RWPE2 (cell line): Measurements from ENCODE around the gene PDE4D.

Experiments used
- ATAC-seq: fragments of 200-7000 bp; cut with Tn5 transposase; 3 replicates; pipeline ENCODE4 v1.9.1; 2021; ENCODE audit warnings: low read depth
- DNase-seq: peaks from one replicate; pipeline ENCODE4 v3.0.0-alpha.2; 2020; ENCODE audit warnings: low spot score
- H3K27ac ChIP-seq: fragments of 450-650 bp; 2 replicates; pipeline ENCODE4 v1.5.1; 2017; ENCODE audit warnings: mild to moderate bottlenecking; ENCODE audit not compliant: poor library complexity, severe bottlenecking
- H3K27me3 ChIP-seq: fragments of 250-450 bp; sonication (Bioruptor Pico); 2 replicates; pipeline ENCODE4 v1.5.1; 2021; ENCODE audit warnings: mild to moderate bottlenecking, moderate library complexity; ENCODE audit not compliant: insufficient read depth, poor library complexity, severe bottlenecking
- H3K36me3 ChIP-seq: fragments of 250-450 bp; sonication (Bioruptor Pico); 2 replicates; pipeline ENCODE4 v1.5.1; 2020; ENCODE audit warnings: low read depth, mild to moderate bottlenecking, moderate library complexity
- H3K4me1 ChIP-seq: fragments of 250-450 bp; sonication (Bioruptor Pico); 2 replicates; pipeline ENCODE4 v1.5.1; 2021; ENCODE audit warnings: mild to moderate bottlenecking, moderate library complexity; ENCODE audit not compliant: insufficient read depth, poor library complexity, severe bottlenecking
- H3K4me3 ChIP-seq: fragments of 250-450 bp; sonication (Bioruptor Pico); 2 replicates; pipeline ENCODE4 v1.5.1; 2021; ENCODE audit warnings: mild to moderate bottlenecking, moderate library complexity; ENCODE audit not compliant: severe bottlenecking
- H3K9me3 ChIP-seq: fragments of 250-450 bp; sonication (Bioruptor Pico); 2 replicates; pipeline ENCODE4 v1.5.1; 2021; ENCODE audit warnings: mild to moderate bottlenecking, moderate library complexity; ENCODE audit not compliant: severe bottlenecking
- TF ChIP-seq, protein P1 (sequence below): fragments of 450-650 bp; IDR thresholded peaks from one replicate; pipeline ENCODE4 v1.5.1; 2017; ENCODE audit warnings: mild to moderate bottlenecking, moderate library complexity; ENCODE audit not compliant: poor library complexity, severe bottlenecking

The PDE4D gene

DNA sequence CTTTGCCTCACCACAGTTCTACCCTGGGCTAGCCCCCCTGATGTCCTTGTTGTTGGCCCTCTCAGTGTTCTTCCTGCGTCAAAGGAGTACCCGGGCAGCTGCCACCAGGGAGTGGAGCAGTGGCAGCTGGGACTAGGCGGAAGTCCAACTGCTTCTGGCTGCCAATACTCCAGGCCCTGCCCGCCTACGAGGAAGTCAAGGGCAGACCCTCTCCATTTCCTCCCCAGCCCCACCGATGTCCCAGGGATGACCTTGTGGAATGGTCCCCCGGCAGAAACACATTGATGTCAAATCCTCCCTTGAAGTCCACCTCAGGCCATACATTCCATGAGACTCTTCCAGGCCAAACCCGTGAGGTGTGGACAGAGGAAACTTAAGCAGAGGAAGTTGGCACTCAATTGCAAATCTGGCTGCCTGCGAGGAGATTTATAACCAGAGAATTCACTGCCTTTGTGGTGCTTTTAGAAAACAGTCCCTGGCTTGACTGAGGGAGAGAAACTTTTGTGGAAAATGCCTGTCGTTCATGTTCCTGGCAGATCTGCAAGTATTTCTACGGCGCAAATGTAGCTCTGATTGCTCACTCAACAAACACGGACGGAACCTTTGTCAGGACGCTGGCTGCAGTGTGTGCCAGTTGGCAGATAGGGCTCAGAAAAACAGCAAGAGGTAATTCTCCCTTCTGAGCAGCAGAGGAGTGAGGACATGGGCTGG is 970.9 kb downstream of the PDE4D start:
- ATAC-seq (no peak), DNase-seq (no peak)
- Histone ChIP-seq H3K4me1 (peaks cover 6% of the 10 kb centered on the region), H3K9me3 (no peaks in the 10 kb centered on the region), H3K36me3 (no peaks in the 10 kb centered on the region), H3K4me3 (no peak overlapping the region), H3K27me3 (no peaks in the 10 kb centered on the region), H3K27ac (no peak overlapping the region)
- TF ChIP-seq, protein P1, sequence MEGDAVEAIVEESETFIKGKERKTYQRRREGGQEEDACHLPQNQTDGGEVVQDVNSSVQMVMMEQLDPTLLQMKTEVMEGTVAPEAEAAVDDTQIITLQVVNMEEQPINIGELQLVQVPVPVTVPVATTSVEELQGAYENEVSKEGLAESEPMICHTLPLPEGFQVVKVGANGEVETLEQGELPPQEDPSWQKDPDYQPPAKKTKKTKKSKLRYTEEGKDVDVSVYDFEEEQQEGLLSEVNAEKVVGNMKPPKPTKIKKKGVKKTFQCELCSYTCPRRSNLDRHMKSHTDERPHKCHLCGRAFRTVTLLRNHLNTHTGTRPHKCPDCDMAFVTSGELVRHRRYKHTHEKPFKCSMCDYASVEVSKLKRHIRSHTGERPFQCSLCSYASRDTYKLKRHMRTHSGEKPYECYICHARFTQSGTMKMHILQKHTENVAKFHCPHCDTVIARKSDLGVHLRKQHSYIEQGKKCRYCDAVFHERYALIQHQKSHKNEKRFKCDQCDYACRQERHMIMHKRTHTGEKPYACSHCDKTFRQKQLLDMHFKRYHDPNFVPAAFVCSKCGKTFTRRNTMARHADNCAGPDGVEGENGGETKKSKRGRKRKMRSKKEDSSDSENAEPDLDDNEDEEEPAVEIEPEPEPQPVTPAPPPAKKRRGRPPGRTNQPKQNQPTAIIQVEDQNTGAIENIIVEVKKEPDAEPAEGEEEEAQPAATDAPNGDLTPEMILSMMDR, result no peak

DNA sequence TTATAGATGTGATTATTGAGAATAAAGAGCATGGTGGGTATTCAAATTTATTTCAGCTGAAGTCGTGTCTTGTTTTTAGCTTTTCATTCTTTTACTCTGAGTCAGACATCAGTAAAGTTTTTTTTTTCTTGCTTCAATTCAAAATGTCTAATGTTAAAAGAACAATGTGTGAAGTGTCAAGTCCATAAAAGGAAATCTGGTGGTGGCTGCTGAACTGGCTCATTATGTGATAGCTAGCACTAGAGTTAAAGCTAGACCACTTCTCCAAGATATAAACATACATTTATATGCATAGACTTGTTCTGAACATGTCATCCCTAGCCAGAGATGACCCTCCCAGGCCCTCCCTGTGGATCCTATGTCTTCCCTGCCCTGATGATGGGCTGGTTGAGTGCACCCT is 972.4 kb downstream of the PDE4D start:
- Histone ChIP-seq H3K27me3 (no peaks in the 10 kb centered on the region), H3K4me3 (no peak overlapping the region), H3K9me3 (no peaks in the 10 kb centered on the region), H3K36me3 (no peaks in the 10 kb centered on the region), H3K4me1 (peaks cover 2% of the 10 kb centered on the region), H3K27ac (no peak overlapping the region)
- DNase-seq (no peak), ATAC-seq (no peak)
- TF ChIP-seq, protein P1, result no peak

DNA sequence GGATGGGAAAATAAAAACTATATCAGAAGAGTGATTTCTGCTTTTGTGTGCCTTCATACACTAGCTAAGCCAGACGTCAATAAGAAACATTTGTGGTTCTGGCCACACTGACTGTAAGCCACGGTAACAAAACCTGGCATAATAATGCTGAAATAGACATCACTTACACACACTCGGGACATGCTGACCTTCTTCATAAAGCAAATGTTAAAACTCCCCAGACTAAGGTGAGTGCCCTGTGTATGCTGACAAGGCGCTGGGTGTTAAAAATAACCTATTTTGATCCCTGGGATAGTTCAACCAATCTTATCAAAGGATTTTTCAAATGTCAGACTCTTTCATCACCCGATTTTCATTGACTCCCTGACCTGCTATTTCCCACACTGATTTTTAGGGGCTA is 973.7 kb downstream of the PDE4D start:
- TF ChIP-seq, protein P1, result no peak
- no peaks in the 10 kb centered on the region for H3K36me3 ChIP-seq

More for the DNA sequence above, 973.7 kb downstream of the PDE4D start:
- ATAC-seq (no peak), DNase-seq (no peak)
- no peaks in the 10 kb centered on the region for H3K9me3 ChIP-seq
- H3K4me1 ChIP-seq, result no peaks in the 10 kb centered on the region
- no peaks in the 10 kb centered on the region for H3K27me3 ChIP-seq
- H3K4me3 ChIP-seq, result no peak overlapping the region
- H3K27ac ChIP-seq, result no peak overlapping the region
